Thymus (tissue), 11 donors: Measurements from ENCODE around the gene PYCR2. TPM values are rescaled to one million over a fixed set of nuclear protein-coding genes. Genes with fewer than 3 reads are reported as not detected.
"Not testable (repeated sequence)": the region's sequence is repeated elsewhere in the genome, so short reads cannot be mapped to it uniquely, and the experiment has no call there.

Experiments used
- DNase-seq, 9 donors: peaks; one replicate each; pipeline ENCODE4 v3.0.0-alpha.2; 2013; ENCODE audit warnings: low spot score in 9 of 9, low read depth in 6 of 9, missing footprints in 1 of 9
- H3K27ac ChIP-seq, 2 donors: one replicate each; pipeline ENCODE4 v1.5.1; 2013; ENCODE audit warnings: control low read depth in 1 of 2, low read depth in 1 of 2, low read length in 1 of 2, mild to moderate bottlenecking in 1 of 2, moderate library complexity in 1 of 2
- H3K27me3 ChIP-seq, 2 donors: one replicate each; pipeline ENCODE4 v1.5.1; 2013; ENCODE audit warnings: low read length in 1 of 2; ENCODE audit not compliant: control insufficient read depth in 2 of 2, insufficient read depth in 1 of 2
- H3K36me3 ChIP-seq, 2 donors: one replicate each; pipeline ENCODE4 v1.5.1; 2013; ENCODE audit warnings: low read length in 1 of 2, mild to moderate bottlenecking in 1 of 2, moderate library complexity in 1 of 2; ENCODE audit not compliant: control insufficient read depth in 2 of 2, insufficient read depth in 2 of 2
- H3K4me1 ChIP-seq, 2 donors: one replicate each; pipeline ENCODE4 v1.5.1; 2013; ENCODE audit warnings: low read length in 2 of 2; ENCODE audit not compliant: control insufficient read depth in 2 of 2, insufficient read depth in 2 of 2
- H3K4me3 ChIP-seq, 2 donors: one replicate each; pipeline ENCODE4 v1.5.1; 2013; ENCODE audit warnings: low read length in 2 of 2, control low read depth in 1 of 2, mild to moderate bottlenecking in 1 of 2
- H3K9me3 ChIP-seq, 2 donors: one replicate each; pipeline ENCODE4 v1.5.1; 2013; ENCODE audit warnings: low read length in 1 of 2, mild to moderate bottlenecking in 1 of 2; ENCODE audit not compliant: control insufficient read depth in 2 of 2, insufficient read depth in 1 of 2
- WGBS: extraction: QIAGEN DNeasy Blood & Tissue Kit; methylation state at CpG from one replicate; pipeline ENCODE4 v1.1.7; 2013; 5-methylcytosine and 5-hydroxymethylcytosine counted together
- polyA plus RNA-seq: library from polyadenylated mRNA; stranded (reverse); fragments of 200-250 nt; gene quantifications from one replicate; pipeline ENCODE4 v1.2.3, GENCODE V29; 2013
- total RNA-seq: library from RNA; stranded (reverse); fragments of 120-200 nt; gene quantifications from one replicate; pipeline ENCODE4 v1.2.4, GENCODE V29; 2013
- donor health status: healthy.

PYCR2 gene
- total and polyA plus RNA-seq, 2 donors: 50.7 to 80.7 TPM

GRCh38 chr1:225890346-225891228 lies 33.5 kb downstream of the PYCR2 start:
- H3K27ac ChIP-seq: no peak overlapping the region
- no peaks in the 10 kb centered on the region for H3K36me3 ChIP-seq
- no peak for DNase-seq
- no peak overlapping the region for H3K4me3 ChIP-seq
- H3K27me3 ChIP-seq: peaks cover 0 to 16% of the 10 kb centered on the region in 2 donors
- peaks cover 0 to 2% of the 10 kb centered on the region in 2 donors for H3K4me1 ChIP-seq
- 93% methylated on average over 6 of the region's 6 CpGs for WGBS
- H3K9me3 ChIP-seq: no peaks in the 10 kb centered on the region

GRCh38 chr1:225889743-225890142 lies 34.3 kb downstream of the PYCR2 start:
- no peak overlapping the region for H3K27ac ChIP-seq
- peaks cover 0 to 16% of the 10 kb centered on the region in 2 donors for H3K27me3 ChIP-seq
- DNase-seq: no peak
- no peaks in the 10 kb centered on the region for H3K9me3 ChIP-seq
- H3K4me1 ChIP-seq: peaks cover 0 to 2% of the 10 kb centered on the region in 2 donors
- H3K4me3 ChIP-seq: no peak overlapping the region
- H3K36me3 ChIP-seq: no peaks in the 10 kb centered on the region
- 97% methylated on average over 5 of the region's 5 CpGs for WGBS

GRCh38 chr1:225888898-225889601 lies 35.0 kb downstream of the PYCR2 start, which contains the start of gene LEFTY1:
LEFTY1 (minus strand) TSS chr1:225889146; CDS start chr1:225889066, 80 bp downstream.
- H3K27ac ChIP-seq: no peak within 1 kb of the TSS
- no peaks in the 10 kb centered on the region for H3K36me3 ChIP-seq
- no peak within 1 kb of the TSS for H3K4me3 ChIP-seq
- H3K27me3 ChIP-seq: peaks cover 0 to 16% of the 10 kb centered on the region in 2 donors
- peaks cover 0 to 2% of the 10 kb centered on the region in 2 donors for H3K4me1 ChIP-seq
- WGBS: 93% methylated on average over 11 of the region's 11 CpGs
- no peak for DNase-seq
- no peaks in the 10 kb centered on the region for H3K9me3 ChIP-seq

- Histone ChIP-seq H3K27me3 (peaks cover 0 to 22% of the 10 kb centered on the region in 2 donors), H3K9me3 (no peaks in the 10 kb centered on the region), H3K36me3 (no peaks in the 10 kb centered on the region), H3K4me1 (peaks cover 0 to 5% of the 10 kb centered on the region in 2 donors), H3K27ac (no peak overlapping the region), H3K4me3 (no peak overlapping the region)
- 96% methylated on average over 18 of the region's 18 CpGs for WGBS
- DNase-seq: no peak
Measured at GRCh38 chr1:225888289-225888897, 35.7 kb downstream of the PYCR2 start.

- not testable (repeated sequence) for H3K9me3 ChIP-seq, DNase-seq, H3K27ac ChIP-seq, H3K4me3 ChIP-seq, H3K36me3 ChIP-seq
- H3K4me1 ChIP-seq: peaks cover 3 to 11% of the 10 kb centered on the region in 2 donors
- H3K27me3 ChIP-seq: peaks cover 0 to 29% of the 10 kb centered on the region in 2 donors
- 56% methylated on average over 43 of the region's 56 CpGs for WGBS
Measured at GRCh38 chr1:225887554-225888288, 36.3 kb downstream of the PYCR2 start.

GRCh38 chr1:225887030-225887314 lies 37.1 kb downstream of the PYCR2 start:
- H3K4me1 ChIP-seq: peaks cover 3 to 15% of the 10 kb centered on the region in 2 donors

GRCh38 chr1:225886159-225887029 lies 37.7 kb downstream of the PYCR2 start:
- DNase-seq: no peak
- Histone ChIP-seq H3K27me3 (peaks cover 0 to 33% of the 10 kb centered on the region in 2 donors), H3K27ac (no peak overlapping the region), H3K4me3 (no peak overlapping the region), H3K4me1 (peaks cover 5 to 20% of the 10 kb centered on the region in 2 donors), H3K9me3 (no peaks in the 10 kb centered on the region), H3K36me3 (no peaks in the 10 kb centered on the region)
- 94% methylated on average over 19 of the region's 19 CpGs for WGBS

More at GRCh38 chr1:225887030-225887314, 37.1 kb downstream of the PYCR2 start:
- WGBS: 98% methylated on average over 7 of the region's 7 CpGs
- H3K36me3 ChIP-seq: no peaks in the 10 kb centered on the region
- no peaks in the 10 kb centered on the region for H3K9me3 ChIP-seq
- H3K4me3 ChIP-seq: no peak overlapping the region
- no peak for DNase-seq
- H3K27ac ChIP-seq: no peak overlapping the region
- peaks cover 0 to 33% of the 10 kb centered on the region in 2 donors for H3K27me3 ChIP-seq

- Histone ChIP-seq H3K4me3 (no peak overlapping the region), H3K27ac (no peak overlapping the region), H3K36me3 (no peaks in the 10 kb centered on the region), H3K9me3 (peaks cover 0 to 2% of the 10 kb centered on the region in 2 donors), H3K4me1 (peaks cover 14 to 31% of the 10 kb centered on the region in 2 donors), H3K27me3 (peaks cover 0 to 33% of the 10 kb centered on the region in 2 donors)
- no peak for DNase-seq
- 95% methylated on average over 6 of the region's 6 CpGs for WGBS
Measured at GRCh38 chr1:225885336-225885735, 38.7 kb downstream of the PYCR2 start.
